DMS53 (cell line): ENCODE results near the gene FAM20B.
A peak's percentile ranks its signal among the peaks of the same experiment; 100 is the strongest.

Experiments used
- DNase-seq: peaks from one replicate; lab custom pipeline; 2025; lab: John Stamatoyannopoulos, UW

FAM20B gene

GRCh38 chr1:179092896-179093461 is 67.3 kb downstream of the FAM20B start:
- DNase-seq: no peak

GRCh38 chr1:179094818-179095217 is 69.1 kb downstream of the FAM20B start:
- peak; percentile 54 for DNase-seq

- DNase-seq: no peak
Observed at GRCh38 chr1:179095377-179095776, 69.7 kb downstream of the FAM20B start.

GRCh38 chr1:179095924-179096323 is 70.2 kb downstream of the FAM20B start:
- DNase-seq: no peak

GRCh38 chr1:179099891-179100290 is 74.2 kb downstream of the FAM20B start:
- no peak for DNase-seq

- DNase-seq: no peak
Observed at GRCh38 chr1:179101566-179101965, 75.9 kb downstream of the FAM20B start.

- DNase-seq: no peak
Observed at GRCh38 chr1:179103999-179104398, 78.3 kb downstream of the FAM20B start.

- no peak for DNase-seq
Observed at GRCh38 chr1:179104611-179105250, 79.0 kb downstream of the FAM20B start.

GRCh38 chr1:179105393-179105792 is 79.7 kb downstream of the FAM20B start:
- DNase-seq: peak; percentile 60

GRCh38 chr1:179107706-179108629 is 82.3 kb downstream of the FAM20B start:
- no peak for DNase-seq

GRCh38 chr1:179108644-179109043 is 83.0 kb downstream of the FAM20B start:
- no peak for DNase-seq

- DNase-seq: no peak
Observed at GRCh38 chr1:179115181-179115580, 89.5 kb downstream of the FAM20B start.

GRCh38 chr1:179119513-179119912 is 93.8 kb downstream of the FAM20B start:
- DNase-seq: no peak

GRCh38 chr1:179120736-179121135 is 95.0 kb downstream of the FAM20B start:
- no peak for DNase-seq

GRCh38 chr1:179121159-179121938 is 95.7 kb downstream of the FAM20B start:
- peak; percentile 57 for DNase-seq

GRCh38 chr1:179124873-179125272 is 99.2 kb downstream of the FAM20B start:
- DNase-seq: no peak
